Measurements from ENCODE around the gene POLR2I.
"Not testable (repeated sequence)": the region's sequence is repeated elsewhere in the genome, so short reads cannot be mapped to it uniquely, and the experiment has no call there.

Gene POLR2I

GRCh38 chr19:36134867-36135266, 20.2 kb upstream of the POLR2I start:
- in situ Hi-C loops (cut with MboI; ENCODE audit: low sequenced_read_pairs): not testable (repeated sequence)

GRCh38 chr19:36131221-36131620, 16.5 kb upstream of the POLR2I start:
- in situ Hi-C loops (cut with MboI; ENCODE audit: low sequenced_read_pairs): not testable (repeated sequence)

GRCh38 chr19:36128392-36128736, 13.7 kb upstream of the POLR2I start:
- in situ Hi-C loops (cut with MboI; ENCODE audit: low sequenced_read_pairs): no loop called here

- in situ Hi-C loops (cut with MboI; ENCODE audit: low sequenced_read_pairs): no loop called here
Measured at GRCh38 chr19:36125557-36125956, 10.9 kb upstream of the POLR2I start.

GRCh38 chr19:36121486-36122124, 6.9 kb upstream of the POLR2I start:
- in situ Hi-C loops (cut with MboI; ENCODE audit: low sequenced_read_pairs): no loop called here

GRCh38 chr19:36120984-36121358, 6.3 kb upstream of the POLR2I start:
- in situ Hi-C loops (cut with MboI; ENCODE audit: low sequenced_read_pairs): no loop called here

GRCh38 chr19:36120092-36120983, 5.7 kb upstream of the POLR2I start:
- in situ Hi-C loops (cut with MboI; ENCODE audit: low sequenced_read_pairs): no loop called here

GRCh38 chr19:36116344-36116637, 1.6 kb upstream of the POLR2I start:
- in situ Hi-C loops (cut with MboI; ENCODE audit: low sequenced_read_pairs): no loop called here

GRCh38 chr19:36115453-36116343, 1.0 kb upstream of the POLR2I start, which contains the start of gene TBCB:
TSS of gene TBCB (plus strand) at chr19:36115468. CDS start at chr19:36115561, 93 bp downstream.
- in situ Hi-C loops (cut with MboI; ENCODE audit: low sequenced_read_pairs): no loop called here

- in situ Hi-C loops (cut with MboI; ENCODE audit: low sequenced_read_pairs): no loop called here
Measured at GRCh38 chr19:36113894-36114720, 568 bp downstream of the POLR2I start.

- in situ Hi-C loops (cut with MboI; ENCODE audit: low sequenced_read_pairs): no loop called here
Measured at GRCh38 chr19:36113425-36113824, 1.2 kb downstream of the POLR2I start.

GRCh38 chr19:36112678-36113077, 2.0 kb downstream of the POLR2I start:
- in situ Hi-C loops (cut with MboI; ENCODE audit: low sequenced_read_pairs): no loop called here

GRCh38 chr19:36111200-36111539, 3.5 kb downstream of the POLR2I start:
- in situ Hi-C loops (cut with MboI; ENCODE audit: low sequenced_read_pairs): no loop called here

GRCh38 chr19:36110487-36111199, 4.0 kb downstream of the POLR2I start, which contains the start of gene OVOL3:
TSS of gene OVOL3 (plus strand) at chr19:36111143. CDS start at chr19:36111203, 60 bp downstream.
- in situ Hi-C loops (cut with MboI; ENCODE audit: low sequenced_read_pairs): no loop called here

- in situ Hi-C loops (cut with MboI; ENCODE audit: low sequenced_read_pairs): no loop called here
Measured at GRCh38 chr19:36108684-36109083, 6.0 kb downstream of the POLR2I start.

- in situ Hi-C loops (cut with MboI; ENCODE audit: low sequenced_read_pairs): no loop called here
Measured at GRCh38 chr19:36106991-36107390, 7.7 kb downstream of the POLR2I start.

- in situ Hi-C loops (cut with MboI; ENCODE audit: low sequenced_read_pairs): no loop called here
Measured at GRCh38 chr19:36106441-36106840, 8.2 kb downstream of the POLR2I start.

GRCh38 chr19:36103842-36104552, 10.7 kb downstream of the POLR2I start:
- in situ Hi-C loops (cut with MboI; ENCODE audit: low sequenced_read_pairs): no loop called here

- in situ Hi-C loops (cut with MboI; ENCODE audit: low sequenced_read_pairs): no loop called here
Measured at GRCh38 chr19:36103040-36103626, 11.5 kb downstream of the POLR2I start.
